DND-41 (cell line): ENCODE data around the gene MAGI1.

ENCODE experiments used
- ATAC-seq: fragments of 200-7000 bp; cut with Tn5 transposase; 3 replicates; pipeline ENCODE4 v1.9.1; 2021; ENCODE audit warnings: low read depth; ENCODE audit not compliant: insufficient read depth
- DNase-seq: peaks from one replicate; pipeline ENCODE4 v3.0.0-alpha.2; 2020
- H2AFZ ChIP-seq: 2 replicates; pipeline ENCODE4 v1.6.0; 2012; ENCODE audit warnings: low read depth, low read length
- H3K27ac ChIP-seq: 2 replicates; pipeline ENCODE4 v1.5.1; 2012; ENCODE audit warnings: low read length, inconsistent platforms
- H3K27me3 ChIP-seq: fragments of 200-600 bp; sonication (generic); 2 replicates; pipeline ENCODE4 v1.6.0; 2012; ENCODE audit warnings: low read length, mild to moderate bottlenecking, inconsistent platforms; ENCODE audit not compliant: insufficient read depth, poor library complexity
- H3K36me3 ChIP-seq: 2 replicates; pipeline ENCODE4 v1.5.1; 2012; ENCODE audit warnings: low read length, inconsistent platforms; ENCODE audit not compliant: insufficient read depth
- H3K4me1 ChIP-seq: 2 replicates; pipeline ENCODE4 v1.5.1; 2012; ENCODE audit warnings: mild to moderate bottlenecking, low read length; ENCODE audit not compliant: insufficient read depth
- H3K4me2 ChIP-seq: 2 replicates; pipeline ENCODE4 v1.6.0; 2012; ENCODE audit warnings: mild to moderate bottlenecking, moderate library complexity, low read length, inconsistent platforms; ENCODE audit not compliant: insufficient read depth
- H3K4me3 ChIP-seq, 2 experiments: fragments of 200-600 bp in 1 of 2; shearing (Covaris generic) in 1 of 2; 2 replicates each; pipeline ENCODE4 v1.5.1; 2012 to 2016; ENCODE audit warnings: inconsistent platforms in 2 of 2, low read length in 2 of 2, mild to moderate bottlenecking in 2 of 2, low read depth in 1 of 2, moderate library complexity in 1 of 2
- H3K79me2 ChIP-seq: 2 replicates; pipeline ENCODE4 v1.6.0; 2012; ENCODE audit warnings: low read length, inconsistent platforms; ENCODE audit not compliant: insufficient read depth
- H3K9ac ChIP-seq: 2 replicates; pipeline ENCODE4 v1.6.0; 2012; ENCODE audit warnings: low read depth, mild to moderate bottlenecking, inconsistent platforms, low read length, moderate library complexity
- H3K9me3 ChIP-seq: 2 replicates; pipeline ENCODE4 v1.5.1; 2012; ENCODE audit warnings: low read length, moderate library complexity, mild to moderate bottlenecking, inconsistent platforms; ENCODE audit not compliant: insufficient read depth, severe bottlenecking
- H4K20me1 ChIP-seq: 2 replicates; pipeline ENCODE4 v1.6.0; 2012; ENCODE audit warnings: low read length; ENCODE audit not compliant: insufficient read depth
- EZH2 ChIP-seq: IDR thresholded peaks from 3 replicates; pipeline ENCODE4 v1.6.1; 2012; ENCODE audit warnings: borderline replicate concordance, low read depth, mild to moderate bottlenecking, moderate library complexity, low read length, inconsistent platforms; ENCODE audit not compliant: severe bottlenecking
- TF ChIP-seq, protein P1 (sequence below): IDR thresholded peaks from 2 replicates; pipeline ENCODE4 v1.5.1; 2012; ENCODE audit warnings: borderline replicate concordance, low read length, moderate library complexity, mild to moderate bottlenecking; ENCODE audit not compliant: poor library complexity, severe bottlenecking; ENCODE audit errors: extremely low read depth

The MAGI1 gene

GRCh38 chr3:65400899-65401298, 637.8 kb downstream of the MAGI1 start:
- DNase-seq: no peak

GRCh38 chr3:65398953-65399352, 639.8 kb downstream of the MAGI1 start:
- DNase-seq (no peak), ATAC-seq (no peak)
- Histone ChIP-seq H3K4me3 (no peak overlapping the region), H3K9ac (no peak overlapping the region), H3K9me3 (no peaks in the 10 kb centered on the region), H4K20me1 (no peaks in the 10 kb centered on the region), H3K4me2 (no peak overlapping the region), H3K4me1 (no peaks in the 10 kb centered on the region), H3K36me3 (no peaks in the 10 kb centered on the region), H2AFZ (no peak overlapping the region), H3K27me3 (no peaks in the 10 kb centered on the region), H3K27ac (no peak overlapping the region), H3K79me2 (no peaks in the 10 kb centered on the region)
- TF ChIP-seq, protein P1, sequence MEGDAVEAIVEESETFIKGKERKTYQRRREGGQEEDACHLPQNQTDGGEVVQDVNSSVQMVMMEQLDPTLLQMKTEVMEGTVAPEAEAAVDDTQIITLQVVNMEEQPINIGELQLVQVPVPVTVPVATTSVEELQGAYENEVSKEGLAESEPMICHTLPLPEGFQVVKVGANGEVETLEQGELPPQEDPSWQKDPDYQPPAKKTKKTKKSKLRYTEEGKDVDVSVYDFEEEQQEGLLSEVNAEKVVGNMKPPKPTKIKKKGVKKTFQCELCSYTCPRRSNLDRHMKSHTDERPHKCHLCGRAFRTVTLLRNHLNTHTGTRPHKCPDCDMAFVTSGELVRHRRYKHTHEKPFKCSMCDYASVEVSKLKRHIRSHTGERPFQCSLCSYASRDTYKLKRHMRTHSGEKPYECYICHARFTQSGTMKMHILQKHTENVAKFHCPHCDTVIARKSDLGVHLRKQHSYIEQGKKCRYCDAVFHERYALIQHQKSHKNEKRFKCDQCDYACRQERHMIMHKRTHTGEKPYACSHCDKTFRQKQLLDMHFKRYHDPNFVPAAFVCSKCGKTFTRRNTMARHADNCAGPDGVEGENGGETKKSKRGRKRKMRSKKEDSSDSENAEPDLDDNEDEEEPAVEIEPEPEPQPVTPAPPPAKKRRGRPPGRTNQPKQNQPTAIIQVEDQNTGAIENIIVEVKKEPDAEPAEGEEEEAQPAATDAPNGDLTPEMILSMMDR: no peak
- no peak for TF ChIP-seq EZH2

More at GRCh38 chr3:65400899-65401298, 637.8 kb downstream of the MAGI1 start:
- no peaks in the 10 kb centered on the region for H3K36me3 ChIP-seq
- H3K4me2 ChIP-seq: no peak overlapping the region
- no peaks in the 10 kb centered on the region for H3K79me2 ChIP-seq
- H3K9ac ChIP-seq: no peak overlapping the region
- no peaks in the 10 kb centered on the region for H4K20me1 ChIP-seq
- no peaks in the 10 kb centered on the region for H3K9me3 ChIP-seq
- no peaks in the 10 kb centered on the region for H3K27me3 ChIP-seq
- H3K4me1 ChIP-seq: no peaks in the 10 kb centered on the region
- no peak overlapping the region for H3K4me3 ChIP-seq
- no peak for TF ChIP-seq EZH2
- TF ChIP-seq, protein P1: no peak
- ATAC-seq: no peak
- H3K27ac ChIP-seq: no peak overlapping the region
- no peak overlapping the region for H2AFZ ChIP-seq

GRCh38 chr3:65396078-65396477, 642.6 kb downstream of the MAGI1 start:
- no peaks in the 10 kb centered on the region for H4K20me1 ChIP-seq
- no peak overlapping the region for H3K27ac ChIP-seq
- no peak overlapping the region for H3K4me3 ChIP-seq
- no peak overlapping the region for H2AFZ ChIP-seq
- H3K9me3 ChIP-seq: no peaks in the 10 kb centered on the region
- no peak for TF ChIP-seq EZH2
- TF ChIP-seq, protein P1: no peak
- ATAC-seq (no peak), DNase-seq (no peak)
- H3K27me3 ChIP-seq: no peaks in the 10 kb centered on the region
- no peaks in the 10 kb centered on the region for H3K4me1 ChIP-seq
- H3K4me2 ChIP-seq: no peak overlapping the region
- H3K79me2 ChIP-seq: no peaks in the 10 kb centered on the region
- no peak overlapping the region for H3K9ac ChIP-seq
- H3K36me3 ChIP-seq: no peaks in the 10 kb centered on the region

GRCh38 chr3:65391068-65391467, 647.6 kb downstream of the MAGI1 start:
- DNase-seq: no peak

More at GRCh38 chr3:65391068-65391467, 647.6 kb downstream of the MAGI1 start:
- Histone ChIP-seq H2AFZ (no peak overlapping the region), H3K4me3 (no peak overlapping the region), H3K27me3 (no peaks in the 10 kb centered on the region), H3K9me3 (no peaks in the 10 kb centered on the region), H3K4me1 (no peaks in the 10 kb centered on the region), H3K79me2 (no peaks in the 10 kb centered on the region), H4K20me1 (no peaks in the 10 kb centered on the region), H3K4me2 (no peak overlapping the region), H3K36me3 (no peaks in the 10 kb centered on the region), H3K9ac (no peak overlapping the region), H3K27ac (no peak overlapping the region)
- ATAC-seq: no peak
- TF ChIP-seq, protein P1: no peak
- TF ChIP-seq EZH2: no peak
